ENCODE measurements around the gene CCND1. TPM values are rescaled to one million over a fixed set of nuclear protein-coding genes. Genes with fewer than 3 reads are reported as not detected.

Gene CCND1
- total and polyA plus RNA-seq, 3 donors from 2014 or later, result 8.8 to 16.4 (median 13.7) TPM

DNA sequence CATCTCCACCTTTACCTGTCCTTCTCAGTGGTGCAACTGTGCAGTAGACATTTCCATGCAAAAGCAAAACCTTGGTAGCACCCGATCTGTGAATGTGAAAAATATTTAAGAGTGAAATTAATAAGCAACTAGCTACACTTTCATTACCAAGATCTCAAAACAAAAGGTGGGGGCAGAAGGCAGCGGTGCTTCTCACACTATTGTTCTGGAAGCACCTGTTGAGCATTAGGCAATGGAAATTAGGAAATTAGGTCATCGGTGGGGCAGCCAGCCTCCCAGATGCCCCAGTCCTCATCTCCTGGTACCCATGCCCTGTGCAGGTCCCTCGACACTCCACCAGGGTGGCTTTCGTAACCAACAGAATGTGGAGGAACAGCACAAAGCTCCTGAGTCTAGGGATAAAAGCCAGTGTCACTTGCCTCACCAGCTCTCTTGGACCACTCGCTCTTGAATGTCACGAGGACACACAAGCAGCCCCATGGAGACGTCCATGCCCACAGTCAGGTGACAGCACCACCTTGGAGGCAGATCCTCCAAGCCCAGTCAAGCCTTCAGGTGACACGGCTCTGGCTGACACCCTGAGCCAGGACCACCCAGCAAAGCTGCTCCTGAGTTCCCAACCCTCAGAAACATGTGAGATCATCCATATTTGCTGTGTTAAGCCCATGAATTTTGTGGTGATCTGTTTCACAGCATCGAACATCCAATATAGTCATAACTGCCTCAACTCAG lies 30.9 kb downstream of the CCND1 start:
- intact Hi-C loops (cut with DNase I; ENCODE audit: low total_unique reads), result no loop called here
- peaks cover 24% of the 10 kb centered on the region for H3K4me1 ChIP-seq
- no peak overlapping the region for H3K27ac ChIP-seq
- no peaks in the 10 kb centered on the region for H3K27me3 ChIP-seq
- 88 to 93% methylated on average over 7 to 10 of the region's 10 CpGs for WGBS, 2 donors
- H3K4me3 ChIP-seq, result no peak overlapping the region
- DNase-seq, result no peak
- no peaks in the 10 kb centered on the region for H3K36me3 ChIP-seq (ENCODE audit: low read depth, missing control alignments)
- TF ChIP-seq CTCF (IDR thresholded peaks at IDR 0.05), result no peak
- TF ChIP-seq POLR2A (IDR thresholded peaks at IDR 0.05), result no peak
- no peaks in the 10 kb centered on the region for H3K9me3 ChIP-seq

DNA sequence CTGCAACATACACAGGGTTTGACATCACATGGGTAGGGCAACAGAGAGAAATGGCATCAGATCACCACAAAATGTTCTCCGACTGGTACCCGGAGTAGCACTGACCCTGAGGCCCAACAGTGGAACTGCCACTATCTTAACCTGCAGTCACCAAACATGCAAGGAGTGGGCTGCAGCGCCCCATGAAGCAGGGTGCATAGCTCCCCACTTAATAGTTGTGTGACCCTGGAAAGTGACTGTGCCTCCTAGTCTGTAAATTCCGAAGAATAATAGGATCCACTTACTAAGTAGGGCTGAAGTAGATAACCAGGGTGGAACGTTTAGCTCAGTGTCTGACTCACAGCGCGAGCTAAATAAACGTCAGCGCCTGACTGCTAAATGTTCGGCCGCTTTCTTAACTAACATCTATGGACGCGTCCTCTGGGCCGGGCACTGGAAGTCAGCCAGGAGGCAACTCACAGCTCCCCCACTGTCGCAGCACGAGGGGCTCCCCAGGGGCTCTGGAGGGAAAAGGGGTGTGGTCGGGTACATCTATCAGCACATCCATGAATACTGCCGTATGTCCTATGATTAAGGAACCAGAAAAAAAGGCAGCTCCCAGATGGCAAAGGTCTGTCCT lies 33.4 kb downstream of the CCND1 start:
- intact Hi-C loops (cut with DNase I; ENCODE audit: low total_unique reads), result no loop called here
- peak overlapping the region; percentile 98 to 99 for H3K4me3 ChIP-seq
- TF ChIP-seq CTCF (IDR thresholded peaks at IDR 0.05) (no peak), POLR2A (IDR thresholded peaks at IDR 0.05) (no peak)
- peaks cover 24% of the 10 kb centered on the region for H3K4me1 ChIP-seq
- peak overlapping the region; percentile 62 to 78 for H3K27ac ChIP-seq
- peak; percentile 28 for DNase-seq
- H3K9me3 ChIP-seq, result no peaks in the 10 kb centered on the region
- WGBS, 2 donors, result 3 to 18% methylated on average over 12 to 18 of the region's 18 CpGs
- H3K27me3 ChIP-seq, result no peaks in the 10 kb centered on the region
- H3K36me3 ChIP-seq (ENCODE audit: low read depth, missing control alignments), result no peaks in the 10 kb centered on the region

- intact Hi-C loops (cut with DNase I; ENCODE audit: low total_unique reads), result no loop called here
- peak; percentile 97 for DNase-seq
- 1 to 6% methylated on average over 20 to 56 of the region's 72 CpGs for WGBS, 2 donors
- Histone ChIP-seq H3K27ac (peak within 1 kb of the TSS; percentile 62 to 78), H3K9me3 (no peaks in the 10 kb centered on the region), H3K4me1 (peaks cover 22% of the 10 kb centered on the region), H3K27me3 (no peaks in the 10 kb centered on the region), H3K4me3 (peak within 1 kb of the TSS; percentile 98 to 99), H3K36me3 (ENCODE audit: low read depth, missing control alignments) (no peaks in the 10 kb centered on the region)
- no peak for TF ChIP-seq POLR2A (IDR thresholded peaks at IDR 0.05)
- TF ChIP-seq CTCF (IDR thresholded peaks at IDR 0.05), result peak in 2 of 3 experiments; percentile 26 to 46
Measured at GRCh38 chr11:69674886-69675714, 34.1 kb downstream of the CCND1 start, which contains the start of gene LTO1. Gene LTO1 (minus strand): TSS chr11:69675353. CDS start chr11:69675239, 114 bp downstream.

GRCh38 chr11:69677749-69678148 lies 36.8 kb downstream of the CCND1 start:
- intact Hi-C loops (cut with DNase I; ENCODE audit: low total_unique reads), result no loop called here
- H3K4me3 ChIP-seq, result no peak overlapping the region

More at GRCh38 chr11:69677749-69678148, 36.8 kb downstream of the CCND1 start:
- WGBS, 2 donors, result 60 to 63% methylated on average over 2 of the region's 2 CpGs
- DNase-seq, result no peak
- Histone ChIP-seq H3K4me1 (peaks cover 16% of the 10 kb centered on the region), H3K27ac (no peak overlapping the region), H3K9me3 (no peaks in the 10 kb centered on the region), H3K36me3 (ENCODE audit: low read depth, missing control alignments) (no peaks in the 10 kb centered on the region), H3K27me3 (no peaks in the 10 kb centered on the region)
- no peak for TF ChIP-seq CTCF (IDR thresholded peaks at IDR 0.05)
- TF ChIP-seq POLR2A (IDR thresholded peaks at IDR 0.05), result no peak
